ENCODE data around the gene SLC12A1. TPM values are rescaled to one million over a fixed set of nuclear protein-coding genes. Genes with fewer than 3 reads are reported as not detected.

SLC12A1 gene
- total and polyA plus RNA-seq, 2 of the 8 experiments (the other 6 are each of a cell fraction or from before 2014, with no cell fraction given), result 0.63 to 1.0 TPM

DNA sequence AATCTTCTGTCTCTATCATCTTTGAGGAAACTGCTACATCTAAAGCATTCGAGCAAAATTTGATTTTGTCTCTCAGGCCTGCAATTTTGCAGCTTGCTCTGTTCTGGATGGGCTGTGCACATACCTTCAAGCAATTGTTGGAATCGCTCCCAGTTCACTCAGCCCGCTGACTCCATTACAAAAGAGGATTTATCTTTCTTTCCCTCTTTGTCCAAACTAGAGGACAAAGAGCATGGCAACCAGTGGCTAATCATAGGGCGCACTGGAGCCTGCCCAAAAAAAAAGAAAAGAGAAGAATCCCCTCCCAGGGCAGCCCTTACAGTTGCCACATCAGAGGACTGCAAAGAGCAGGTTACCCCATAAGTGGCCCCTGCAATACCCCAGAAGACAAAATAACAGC is 76.1 kb downstream of the SLC12A1 start (continued):
- TF ChIP-seq, protein P1, sequence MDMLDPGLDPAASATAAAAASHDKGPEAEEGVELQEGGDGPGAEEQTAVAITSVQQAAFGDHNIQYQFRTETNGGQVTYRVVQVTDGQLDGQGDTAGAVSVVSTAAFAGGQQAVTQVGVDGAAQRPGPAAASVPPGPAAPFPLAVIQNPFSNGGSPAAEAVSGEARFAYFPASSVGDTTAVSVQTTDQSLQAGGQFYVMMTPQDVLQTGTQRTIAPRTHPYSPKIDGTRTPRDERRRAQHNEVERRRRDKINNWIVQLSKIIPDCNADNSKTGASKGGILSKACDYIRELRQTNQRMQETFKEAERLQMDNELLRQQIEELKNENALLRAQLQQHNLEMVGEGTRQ (IDR thresholded peaks at IDR 0.05; ENCODE audit: low read length), result no peak
- TF ChIP-seq GABPA (IDR thresholded peaks at IDR 0.05; ENCODE audit: borderline replicate concordance, insufficient read depth, low read length) (no peak), TAF7 (optimal IDR thresholded peaks at IDR 0.05; ENCODE audit: borderline replicate concordance, low read depth, low read length) (no peak), CHD2 (IDR thresholded peaks at IDR 0.05; ENCODE audit: low read length) (no peak), TCF12 (IDR thresholded peaks at IDR 0.05; ENCODE audit: low read depth, low read length) (no peak), BACH1 (IDR thresholded peaks at IDR 0.05; ENCODE audit: low read length) (no peak), BRCA1 (IDR thresholded peaks at IDR 0.05; ENCODE audit: low read depth, low read length) (no peak)

Data from H1 (cell line).